ENCODE data around the gene GATD1.

DNA sequence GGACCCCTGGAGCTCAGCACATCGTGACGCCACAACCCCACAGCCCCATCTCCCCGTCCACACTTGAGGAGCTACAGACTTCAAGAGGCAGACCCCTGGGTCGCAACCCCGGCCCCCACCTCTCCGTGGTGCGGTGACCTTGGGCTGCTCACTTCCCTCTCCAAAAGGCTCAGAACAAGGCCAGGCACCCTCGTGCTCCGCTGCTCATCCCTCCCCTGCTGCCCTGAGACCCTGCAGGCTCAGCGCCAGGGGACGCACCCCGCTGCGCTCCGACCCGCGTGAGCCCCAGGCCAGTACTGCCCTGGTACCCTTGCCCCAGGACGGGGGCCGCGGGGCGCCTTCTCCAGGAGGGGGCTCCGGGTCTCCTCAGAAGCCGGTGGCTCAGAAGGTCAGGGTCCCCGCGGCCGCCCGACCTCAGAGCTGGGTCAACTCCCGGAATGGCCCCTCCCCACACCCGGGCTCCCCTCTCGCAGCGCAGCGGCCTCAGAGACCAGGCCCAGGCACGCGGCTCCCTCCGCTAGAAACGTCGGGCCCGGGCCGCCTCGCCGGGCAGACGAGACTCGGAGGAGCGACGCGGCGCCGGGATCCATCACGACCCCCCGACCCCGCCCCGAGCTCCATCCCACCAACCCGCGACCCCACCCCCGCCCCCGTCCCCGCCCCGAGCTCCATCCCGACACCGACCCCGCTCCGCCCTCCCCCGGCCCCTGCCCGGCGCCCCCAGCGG, 563 bp downstream of the GATD1 start:
- TF ChIP-seq, protein P1, sequence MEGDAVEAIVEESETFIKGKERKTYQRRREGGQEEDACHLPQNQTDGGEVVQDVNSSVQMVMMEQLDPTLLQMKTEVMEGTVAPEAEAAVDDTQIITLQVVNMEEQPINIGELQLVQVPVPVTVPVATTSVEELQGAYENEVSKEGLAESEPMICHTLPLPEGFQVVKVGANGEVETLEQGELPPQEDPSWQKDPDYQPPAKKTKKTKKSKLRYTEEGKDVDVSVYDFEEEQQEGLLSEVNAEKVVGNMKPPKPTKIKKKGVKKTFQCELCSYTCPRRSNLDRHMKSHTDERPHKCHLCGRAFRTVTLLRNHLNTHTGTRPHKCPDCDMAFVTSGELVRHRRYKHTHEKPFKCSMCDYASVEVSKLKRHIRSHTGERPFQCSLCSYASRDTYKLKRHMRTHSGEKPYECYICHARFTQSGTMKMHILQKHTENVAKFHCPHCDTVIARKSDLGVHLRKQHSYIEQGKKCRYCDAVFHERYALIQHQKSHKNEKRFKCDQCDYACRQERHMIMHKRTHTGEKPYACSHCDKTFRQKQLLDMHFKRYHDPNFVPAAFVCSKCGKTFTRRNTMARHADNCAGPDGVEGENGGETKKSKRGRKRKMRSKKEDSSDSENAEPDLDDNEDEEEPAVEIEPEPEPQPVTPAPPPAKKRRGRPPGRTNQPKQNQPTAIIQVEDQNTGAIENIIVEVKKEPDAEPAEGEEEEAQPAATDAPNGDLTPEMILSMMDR (IDR thresholded peaks at IDR 0.05) = no peak
- no peak for TF ChIP-seq POLR2A (IDR thresholded peaks at IDR 0.05)

Measured in esophagus squamous epithelium (tissue), 4 donors.